NB4 (cell line): ENCODE results near the gene ABCC4.

Experiments
- MYC ChIP-seq: IDR thresholded peaks from 2 replicates; pipeline ENCODE4 v1.6.1; 2011; ENCODE audit warnings: low read depth, low read length
- POLR2A ChIP-seq: IDR thresholded peaks from 2 replicates; pipeline ENCODE4 v1.6.1; 2011; ENCODE audit warnings: mild to moderate bottlenecking; ENCODE audit not compliant: insufficient read length; ENCODE audit errors: extremely low read depth
- TF ChIP-seq, protein P1 (sequence below): IDR thresholded peaks from one replicate; pipeline ENCODE4 v1.5.1; 2012; ENCODE audit warnings: low read depth, low read length
- TF ChIP-seq, protein P2 (sequence below): IDR thresholded peaks from 2 replicates; pipeline ENCODE4 v1.6.1; 2011; ENCODE audit warnings: low read depth, low read length

DNA sequence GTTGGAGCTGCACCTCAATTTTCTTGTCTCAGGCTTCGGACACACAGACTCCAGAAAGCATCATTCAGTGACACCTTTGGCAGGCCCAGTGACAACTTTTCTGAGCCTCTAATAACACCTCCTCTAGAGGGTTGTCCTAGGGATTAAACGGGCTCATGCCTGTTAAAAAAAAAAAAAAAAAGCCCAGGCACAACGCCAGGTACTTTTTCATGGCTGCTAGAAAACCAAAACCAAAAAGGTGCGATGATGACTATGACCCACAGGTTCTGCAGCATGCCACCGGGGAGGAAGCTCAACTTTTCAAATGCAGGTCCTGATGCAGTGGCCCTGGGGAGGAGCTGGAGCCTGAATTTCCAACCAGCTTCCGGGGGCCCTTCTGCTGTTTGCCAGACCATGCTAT lies 184.2 kb downstream of the ABCC4 start:
- TF ChIP-seq, protein P1, sequence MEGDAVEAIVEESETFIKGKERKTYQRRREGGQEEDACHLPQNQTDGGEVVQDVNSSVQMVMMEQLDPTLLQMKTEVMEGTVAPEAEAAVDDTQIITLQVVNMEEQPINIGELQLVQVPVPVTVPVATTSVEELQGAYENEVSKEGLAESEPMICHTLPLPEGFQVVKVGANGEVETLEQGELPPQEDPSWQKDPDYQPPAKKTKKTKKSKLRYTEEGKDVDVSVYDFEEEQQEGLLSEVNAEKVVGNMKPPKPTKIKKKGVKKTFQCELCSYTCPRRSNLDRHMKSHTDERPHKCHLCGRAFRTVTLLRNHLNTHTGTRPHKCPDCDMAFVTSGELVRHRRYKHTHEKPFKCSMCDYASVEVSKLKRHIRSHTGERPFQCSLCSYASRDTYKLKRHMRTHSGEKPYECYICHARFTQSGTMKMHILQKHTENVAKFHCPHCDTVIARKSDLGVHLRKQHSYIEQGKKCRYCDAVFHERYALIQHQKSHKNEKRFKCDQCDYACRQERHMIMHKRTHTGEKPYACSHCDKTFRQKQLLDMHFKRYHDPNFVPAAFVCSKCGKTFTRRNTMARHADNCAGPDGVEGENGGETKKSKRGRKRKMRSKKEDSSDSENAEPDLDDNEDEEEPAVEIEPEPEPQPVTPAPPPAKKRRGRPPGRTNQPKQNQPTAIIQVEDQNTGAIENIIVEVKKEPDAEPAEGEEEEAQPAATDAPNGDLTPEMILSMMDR = no peak
- TF ChIP-seq POLR2A = no peak
- TF ChIP-seq, protein P2, sequence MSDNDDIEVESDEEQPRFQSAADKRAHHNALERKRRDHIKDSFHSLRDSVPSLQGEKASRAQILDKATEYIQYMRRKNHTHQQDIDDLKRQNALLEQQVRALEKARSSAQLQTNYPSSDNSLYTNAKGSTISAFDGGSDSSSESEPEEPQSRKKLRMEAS = no peak
- no peak for TF ChIP-seq MYC
